PC-3 (cell line): ENCODE measurements around the gene LRP10.

Experiments
- CTCF ChIP-seq: fragments of 300-600 bp; sonication (generic); conservative IDR thresholded peaks from 2 replicates; pipeline ENCODE4 v1.5.1; 2017; ENCODE audit warnings: antibody characterized with exemption, low read depth, mild to moderate bottlenecking, low read length
- EZH2 ChIP-seq: fragments of 300-600 bp; sonication (generic); IDR thresholded peaks from one replicate; pipeline ENCODE4 v1.6.1; 2017; ENCODE audit warnings: antibody characterized with exemption, mild to moderate bottlenecking, low read length; ENCODE audit not compliant: unreplicated experiment

GRCh38 chr14:22854963-22855724 lies 16.4 kb upstream of the LRP10 start:
- TF ChIP-seq CTCF (no peak), EZH2 (no peak)
